Neural cell (in vitro differentiated cells): ENCODE data around the gene TSNAX. TPM values are rescaled to one million over a fixed set of nuclear protein-coding genes. Genes with fewer than 3 reads are reported as not detected.

ENCODE experiments used
- H2AFZ ChIP-seq: fragments of 200-600, 300-800 bp; sonication (generic), shearing (Covaris generic); 2 replicates; pipeline ENCODE4 v1.6.0; 2014; ENCODE audit warnings: low read depth, mild to moderate bottlenecking, antibody characterized with exemption, low read length, moderate library complexity
- H3F3A ChIP-seq: fragments of 200-600 bp; shearing (Covaris generic); 2 replicates; pipeline ENCODE4 v1.6.1; 2016; ENCODE audit warnings: mild to moderate bottlenecking, moderate library complexity, mixed read lengths, antibody characterized with exemption, low read length; ENCODE audit not compliant: insufficient read depth, poor library complexity, severe bottlenecking
- H3K27ac ChIP-seq: fragments of 200-600, 300-800 bp; sonication (generic), shearing (Covaris generic); 2 replicates; pipeline ENCODE4 v1.5.1; 2014; ENCODE audit warnings: mild to moderate bottlenecking, low read length, moderate library complexity
- H3K27me3 ChIP-seq: fragments of 300-800, 200-600 bp; sonication (generic), shearing (Covaris generic); 2 replicates; pipeline ENCODE4 v1.6.0; 2014; ENCODE audit warnings: mild to moderate bottlenecking, low read depth, low read length, moderate library complexity; ENCODE audit not compliant: insufficient read depth
- H3K36me3 ChIP-seq: fragments of 300-800, 200-600 bp; sonication (generic), shearing (Covaris generic); 2 replicates; pipeline ENCODE4 v1.5.1; 2014; ENCODE audit warnings: mild to moderate bottlenecking, antibody characterized with exemption, low read length, moderate library complexity; ENCODE audit not compliant: insufficient read depth
- H3K4me2 ChIP-seq: fragments of 300-800, 200-600 bp; sonication (generic), shearing (Covaris generic); 2 replicates; pipeline ENCODE4 v1.6.0; 2014; ENCODE audit warnings: mild to moderate bottlenecking, low read length
- H3K4me3 ChIP-seq: fragments of 300-800, 200-600 bp; sonication (generic), shearing (Covaris generic); 2 replicates; pipeline ENCODE4 v1.5.1; 2014; ENCODE audit warnings: mild to moderate bottlenecking, low read length, moderate library complexity
- H3K79me2 ChIP-seq: fragments of 200-600 bp; shearing (Covaris generic); replicated peaks from 2 replicates; pipeline ENCODE4 v1.6.0; 2014; ENCODE audit warnings: mild to moderate bottlenecking, low read length, moderate library complexity; ENCODE audit not compliant: insufficient read depth
- H3K9ac ChIP-seq: fragments of 300-800, 200-600 bp; sonication (generic), shearing (Covaris generic); 2 replicates; pipeline ENCODE4 v1.6.1; 2016; ENCODE audit warnings: mild to moderate bottlenecking, low read length, mixed read lengths
- H3K9me2 ChIP-seq: fragments of 200-600 bp; shearing (Covaris generic); 2 replicates; pipeline ENCODE4 v1.6.1; 2016; ENCODE audit warnings: mild to moderate bottlenecking, low read length, mixed read lengths; ENCODE audit not compliant: insufficient read depth
- H3K9me3 ChIP-seq: fragments of 200-600, 300-800 bp; sonication (generic), shearing (Covaris generic); 2 replicates; pipeline ENCODE4 v1.6.1; 2016; ENCODE audit warnings: mild to moderate bottlenecking, mixed run types, low read length, moderate library complexity, mixed read lengths
- H4K20me1 ChIP-seq: fragments of 200-600 bp; shearing (Covaris generic); 2 replicates; pipeline ENCODE4 v1.6.1; 2016; ENCODE audit warnings: mild to moderate bottlenecking, mixed run types; ENCODE audit not compliant: insufficient read depth
- EP300 ChIP-seq: fragments of 450-650 bp; conservative IDR thresholded peaks from 2 replicates; pipeline ENCODE4 v1.6.1; 2014; ENCODE audit warnings: antibody characterized with exemption, mild to moderate bottlenecking, moderate library complexity; ENCODE audit not compliant: poor library complexity, severe bottlenecking
- EZH2 ChIP-seq: fragments of 200-600, 300-800 bp; shearing (Covaris generic), sonication (generic); IDR thresholded peaks from 2 replicates; pipeline ENCODE4 v1.6.1; 2014; ENCODE audit warnings: antibody characterized with exemption, low read length, borderline replicate concordance, mild to moderate bottlenecking; ENCODE audit not compliant: insufficient read depth, poor library complexity, severe bottlenecking
- MXI1 ChIP-seq: fragments of 450-650 bp; conservative IDR thresholded peaks from 2 replicates; pipeline ENCODE4 v1.6.1; 2014; ENCODE audit warnings: antibody characterized with exemption, mild to moderate bottlenecking; ENCODE audit not compliant: poor library complexity, severe bottlenecking
- POLR2AphosphoS5 ChIP-seq: IDR thresholded peaks from 2 replicates; pipeline ENCODE4 v1.6.1; 2012
- RAD21 ChIP-seq: fragments of 450-650 bp; conservative IDR thresholded peaks from 2 replicates; pipeline ENCODE4 v1.6.1; 2014; ENCODE audit warnings: antibody characterized with exemption, mild to moderate bottlenecking, moderate library complexity
- SMC3 ChIP-seq: fragments of 450-650 bp; conservative IDR thresholded peaks from 2 replicates; pipeline ENCODE4 v1.6.1; 2014; ENCODE audit warnings: antibody characterized with exemption, mild to moderate bottlenecking, moderate library complexity; ENCODE audit not compliant: poor library complexity
- TAF1 ChIP-seq: IDR thresholded peaks from 2 replicates; pipeline ENCODE4 v1.6.1; 2012; ENCODE audit warnings: low read depth
- polyA plus RNA-seq: library from polyadenylated mRNA; depleted of rRNA; stranded (reverse); fragments of >200 nt; gene quantifications from 2 replicates; pipeline ENCODE4 v1.2.3, GENCODE V29; 2014
- TF ChIP-seq, protein P1 (sequence below): IDR thresholded peaks from 2 replicates; pipeline ENCODE4 v1.6.1; 2012; ENCODE audit warnings: borderline replicate concordance
- TF ChIP-seq, protein P2 (sequence below): fragments of 450-650 bp; IDR thresholded peaks from 2 replicates; pipeline ENCODE4 v1.5.1; 2014; ENCODE audit warnings: antibody characterized with exemption, mild to moderate bottlenecking, moderate library complexity; ENCODE audit not compliant: poor library complexity, severe bottlenecking

Gene TSNAX
- polyA plus RNA-seq, 1 donor from 2014 or later = 55.2 TPM

DNA sequence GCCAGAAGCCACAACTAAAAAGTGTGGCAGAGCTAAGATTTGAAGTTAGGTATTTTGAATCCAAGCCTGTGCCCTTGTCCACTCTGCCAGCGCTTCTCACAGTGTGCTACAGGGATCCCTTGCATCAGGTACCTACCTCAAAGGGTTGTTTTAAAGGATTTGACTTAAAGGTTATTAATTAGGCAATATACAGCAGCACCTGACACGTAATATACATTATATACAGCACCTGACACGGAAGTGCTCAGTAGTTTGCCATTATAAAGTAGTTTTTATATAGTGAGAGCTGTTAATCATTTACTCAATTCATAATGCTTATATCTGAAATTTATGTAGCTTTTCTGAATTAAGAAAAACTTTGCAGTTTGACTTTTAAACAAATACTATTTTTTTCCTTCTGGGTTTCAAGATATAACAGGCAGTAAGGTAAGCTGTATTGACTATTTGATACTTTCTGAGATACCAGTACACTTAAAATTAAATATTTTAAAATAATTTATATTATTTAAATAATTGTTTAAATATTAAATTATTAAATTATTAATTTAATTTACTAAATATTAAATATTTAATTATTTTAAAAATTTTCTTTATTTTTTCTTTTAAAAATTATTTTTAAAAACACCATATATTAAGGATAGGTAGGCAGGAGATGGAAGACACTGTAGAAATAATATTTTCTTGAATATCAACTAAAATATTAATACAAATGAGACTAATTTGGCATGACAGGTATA is 33.3 kb downstream of the TSNAX start:
- H3K79me2 ChIP-seq = no peaks in the 10 kb centered on the region
- no peaks in the 10 kb centered on the region for H3K27me3 ChIP-seq
- H3K9me3 ChIP-seq = no peaks in the 10 kb centered on the region
- H3K36me3 ChIP-seq = peaks cover 6% of the 10 kb centered on the region
- no peak overlapping the region for H2AFZ ChIP-seq
- no peak overlapping the region for H3K9ac ChIP-seq
- H3K4me2 ChIP-seq = no peak overlapping the region
- H4K20me1 ChIP-seq = no peaks in the 10 kb centered on the region
- no peak overlapping the region for H3K27ac ChIP-seq
- H3K4me3 ChIP-seq = no peak overlapping the region
- TF ChIP-seq SMC3 = no peak
- TF ChIP-seq, protein P1, sequence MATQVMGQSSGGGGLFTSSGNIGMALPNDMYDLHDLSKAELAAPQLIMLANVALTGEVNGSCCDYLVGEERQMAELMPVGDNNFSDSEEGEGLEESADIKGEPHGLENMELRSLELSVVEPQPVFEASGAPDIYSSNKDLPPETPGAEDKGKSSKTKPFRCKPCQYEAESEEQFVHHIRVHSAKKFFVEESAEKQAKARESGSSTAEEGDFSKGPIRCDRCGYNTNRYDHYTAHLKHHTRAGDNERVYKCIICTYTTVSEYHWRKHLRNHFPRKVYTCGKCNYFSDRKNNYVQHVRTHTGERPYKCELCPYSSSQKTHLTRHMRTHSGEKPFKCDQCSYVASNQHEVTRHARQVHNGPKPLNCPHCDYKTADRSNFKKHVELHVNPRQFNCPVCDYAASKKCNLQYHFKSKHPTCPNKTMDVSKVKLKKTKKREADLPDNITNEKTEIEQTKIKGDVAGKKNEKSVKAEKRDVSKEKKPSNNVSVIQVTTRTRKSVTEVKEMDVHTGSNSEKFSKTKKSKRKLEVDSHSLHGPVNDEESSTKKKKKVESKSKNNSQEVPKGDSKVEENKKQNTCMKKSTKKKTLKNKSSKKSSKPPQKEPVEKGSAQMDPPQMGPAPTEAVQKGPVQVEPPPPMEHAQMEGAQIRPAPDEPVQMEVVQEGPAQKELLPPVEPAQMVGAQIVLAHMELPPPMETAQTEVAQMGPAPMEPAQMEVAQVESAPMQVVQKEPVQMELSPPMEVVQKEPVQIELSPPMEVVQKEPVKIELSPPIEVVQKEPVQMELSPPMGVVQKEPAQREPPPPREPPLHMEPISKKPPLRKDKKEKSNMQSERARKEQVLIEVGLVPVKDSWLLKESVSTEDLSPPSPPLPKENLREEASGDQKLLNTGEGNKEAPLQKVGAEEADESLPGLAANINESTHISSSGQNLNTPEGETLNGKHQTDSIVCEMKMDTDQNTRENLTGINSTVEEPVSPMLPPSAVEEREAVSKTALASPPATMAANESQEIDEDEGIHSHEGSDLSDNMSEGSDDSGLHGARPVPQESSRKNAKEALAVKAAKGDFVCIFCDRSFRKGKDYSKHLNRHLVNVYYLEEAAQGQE = no peak
- TF ChIP-seq EP300 = no peak
- no peak for TF ChIP-seq EZH2
- TF ChIP-seq MXI1 = no peak
- no peak for TF ChIP-seq RAD21
- TF ChIP-seq POLR2AphosphoS5 = no peak
- TF ChIP-seq TAF1 = no peak
- no peaks in the 10 kb centered on the region for H3F3A ChIP-seq
- no peaks in the 10 kb centered on the region for H3K9me2 ChIP-seq

- H4K20me1 ChIP-seq = no peaks in the 10 kb centered on the region
- H2AFZ ChIP-seq = no peak overlapping the region
- no peaks in the 10 kb centered on the region for H3K9me3 ChIP-seq
- H3K9ac ChIP-seq = no peak overlapping the region
- no peaks in the 10 kb centered on the region for H3K27me3 ChIP-seq
- TF ChIP-seq POLR2AphosphoS5 = no peak
- TF ChIP-seq MXI1 = no peak
- no peak for TF ChIP-seq EZH2
- TF ChIP-seq EP300 = no peak
- H3K27ac ChIP-seq = no peak overlapping the region
- no peaks in the 10 kb centered on the region for H3F3A ChIP-seq
- no peak overlapping the region for H3K4me3 ChIP-seq
- no peaks in the 10 kb centered on the region for H3K9me2 ChIP-seq
- H3K4me2 ChIP-seq = no peak overlapping the region
- peaks cover 6% of the 10 kb centered on the region for H3K36me3 ChIP-seq
- no peaks in the 10 kb centered on the region for H3K79me2 ChIP-seq
Measured at GRCh38 chr1:231563247-231563646, 34.8 kb downstream of the TSNAX start.

DNA sequence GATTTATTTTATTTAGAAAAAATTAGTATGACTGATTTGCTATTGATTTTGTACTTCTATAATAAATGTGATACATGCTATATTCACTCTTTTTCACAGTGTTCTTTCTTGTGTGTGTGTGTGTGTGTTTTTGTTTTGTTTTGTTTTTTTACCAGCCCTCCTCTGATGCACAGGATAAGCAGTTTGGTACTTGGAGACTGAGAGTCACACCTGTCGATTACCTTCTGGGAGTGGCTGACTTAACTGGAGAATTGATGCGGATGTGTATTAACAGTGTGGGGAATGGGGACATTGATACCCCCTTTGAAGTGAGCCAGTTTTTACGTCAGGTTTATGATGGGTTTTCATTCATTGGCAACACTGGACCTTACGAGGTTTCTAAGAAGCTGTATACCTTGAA is 35.9 kb downstream of the TSNAX start:
- no peaks in the 10 kb centered on the region for H3K79me2 ChIP-seq
- H3K27ac ChIP-seq = no peak overlapping the region
- H3K9me2 ChIP-seq = no peaks in the 10 kb centered on the region
- H3K27me3 ChIP-seq = no peaks in the 10 kb centered on the region
- H4K20me1 ChIP-seq = no peaks in the 10 kb centered on the region
- H3K9ac ChIP-seq = no peak overlapping the region
- peaks cover 6% of the 10 kb centered on the region for H3K36me3 ChIP-seq
- no peaks in the 10 kb centered on the region for H3K9me3 ChIP-seq
- H2AFZ ChIP-seq = no peak overlapping the region
- H3F3A ChIP-seq = no peaks in the 10 kb centered on the region
- TF ChIP-seq, protein P2, sequence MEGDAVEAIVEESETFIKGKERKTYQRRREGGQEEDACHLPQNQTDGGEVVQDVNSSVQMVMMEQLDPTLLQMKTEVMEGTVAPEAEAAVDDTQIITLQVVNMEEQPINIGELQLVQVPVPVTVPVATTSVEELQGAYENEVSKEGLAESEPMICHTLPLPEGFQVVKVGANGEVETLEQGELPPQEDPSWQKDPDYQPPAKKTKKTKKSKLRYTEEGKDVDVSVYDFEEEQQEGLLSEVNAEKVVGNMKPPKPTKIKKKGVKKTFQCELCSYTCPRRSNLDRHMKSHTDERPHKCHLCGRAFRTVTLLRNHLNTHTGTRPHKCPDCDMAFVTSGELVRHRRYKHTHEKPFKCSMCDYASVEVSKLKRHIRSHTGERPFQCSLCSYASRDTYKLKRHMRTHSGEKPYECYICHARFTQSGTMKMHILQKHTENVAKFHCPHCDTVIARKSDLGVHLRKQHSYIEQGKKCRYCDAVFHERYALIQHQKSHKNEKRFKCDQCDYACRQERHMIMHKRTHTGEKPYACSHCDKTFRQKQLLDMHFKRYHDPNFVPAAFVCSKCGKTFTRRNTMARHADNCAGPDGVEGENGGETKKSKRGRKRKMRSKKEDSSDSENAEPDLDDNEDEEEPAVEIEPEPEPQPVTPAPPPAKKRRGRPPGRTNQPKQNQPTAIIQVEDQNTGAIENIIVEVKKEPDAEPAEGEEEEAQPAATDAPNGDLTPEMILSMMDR = no peak
- TF ChIP-seq EP300 = no peak
- no peak for TF ChIP-seq POLR2AphosphoS5
- TF ChIP-seq, protein P1 = no peak
- no peak for TF ChIP-seq EZH2
- no peak for TF ChIP-seq SMC3
- no peak for TF ChIP-seq RAD21
- no peak for TF ChIP-seq TAF1
- no peak for TF ChIP-seq MXI1
- H3K4me2 ChIP-seq = no peak overlapping the region
- no peak overlapping the region for H3K4me3 ChIP-seq
